HG02981 (cell line): ENCODE measurements around the gene SULT1C3.

Experiments
- ATAC-seq: cut with Tn5 transposase; IDR thresholded peaks from one replicate; pipeline ENCODE4 v1.9.1; 2021; ENCODE audit warnings: mild to moderate bottlenecking, moderate library complexity; ENCODE audit not compliant: unreplicated experiment

Gene SULT1C3

DNA sequence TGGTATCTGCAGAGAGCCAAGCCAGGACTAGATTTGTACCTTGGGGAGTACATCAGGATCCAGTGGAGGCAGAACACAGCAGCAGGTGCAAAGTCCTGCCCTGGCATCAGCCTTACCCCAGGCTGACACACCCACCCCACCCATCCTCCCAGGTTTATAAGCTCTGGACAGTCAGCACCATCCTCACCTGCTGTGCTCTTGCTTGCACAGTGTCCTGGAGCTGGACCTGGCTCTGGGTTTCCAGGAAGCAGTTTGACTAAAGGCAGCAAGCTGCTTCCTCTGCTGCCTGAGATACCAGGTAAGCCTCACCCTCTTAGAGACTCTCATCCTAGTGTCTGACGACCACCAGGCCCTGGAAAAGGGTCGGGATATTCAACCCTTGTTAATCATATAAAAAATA is at the start of gene SULT1C3:
TSS of gene SULT1C3 (plus strand) at position 183 of the 400 bp plus-strand sequence. CDS start 7,227 bp downstream, outside the sequence.
- ATAC-seq, result no peak

DNA sequence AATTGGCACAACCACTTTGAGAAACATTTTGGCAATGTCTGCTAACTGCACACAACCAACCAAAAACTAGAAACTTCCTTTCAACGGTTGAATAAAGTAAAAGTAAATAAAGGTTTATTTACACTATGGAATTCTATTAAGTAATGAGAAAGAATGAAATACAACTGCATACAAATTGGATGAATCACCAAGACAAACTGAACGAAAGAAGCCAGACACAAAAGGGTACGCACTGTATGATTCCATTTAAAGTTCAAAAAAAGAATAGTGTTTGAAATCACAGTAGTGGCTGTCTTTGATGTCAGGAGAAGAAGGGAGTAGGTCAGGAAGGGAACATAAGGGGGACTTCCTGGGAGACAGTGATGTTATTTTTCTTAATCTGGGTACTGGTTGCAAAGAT is 46.5 kb upstream of the SULT1C3 start:
- no peak for ATAC-seq

DNA sequence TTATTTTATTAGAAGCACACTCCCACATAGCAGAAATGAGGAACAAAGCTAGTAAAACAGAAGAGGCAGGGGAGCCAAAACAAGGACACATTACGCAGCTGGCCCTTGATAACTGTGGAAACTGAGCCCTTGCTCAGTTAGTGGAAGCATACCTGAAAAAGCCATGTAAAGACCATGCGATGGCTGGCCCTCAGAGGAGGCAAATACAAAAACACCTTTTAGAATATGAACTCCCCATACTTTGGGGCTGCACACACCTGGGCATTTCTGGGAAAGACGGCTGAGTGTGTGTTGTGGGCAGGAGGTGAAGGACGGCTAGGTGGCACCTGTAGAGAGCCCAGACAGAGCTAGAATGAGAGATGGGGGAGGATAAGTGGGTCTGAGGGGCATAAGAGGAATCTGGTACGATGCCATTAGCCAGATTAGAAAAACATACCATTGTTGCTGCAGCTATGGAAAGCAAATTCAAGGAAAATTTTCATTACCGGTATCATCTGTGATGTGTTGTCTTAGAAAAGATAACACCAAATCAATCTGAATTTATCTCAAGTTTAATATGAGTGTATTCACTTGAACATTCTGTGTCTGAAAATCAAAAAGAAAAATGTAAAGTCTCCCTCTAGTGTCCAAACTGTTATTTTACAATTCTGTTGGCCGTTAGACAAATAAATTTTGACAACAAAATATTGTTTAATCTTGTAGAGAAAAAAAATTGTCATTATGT is 45.2 kb upstream of the SULT1C3 start:
- ATAC-seq, result no peak

DNA sequence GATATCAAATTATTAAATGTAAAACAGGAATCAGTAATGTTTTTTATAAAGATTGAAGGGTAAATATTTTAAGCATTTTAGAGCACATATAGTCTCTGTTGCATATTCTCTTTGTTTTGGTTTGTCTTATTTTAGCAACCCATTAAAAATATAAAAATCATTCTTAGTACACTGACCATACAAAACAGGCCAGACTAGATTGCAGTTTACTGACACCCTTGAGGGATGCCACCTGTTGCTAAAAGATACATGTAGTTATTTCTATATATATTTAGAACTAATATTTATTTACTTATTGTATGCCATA is 44.7 kb upstream of the SULT1C3 start:
- no peak for ATAC-seq

DNA sequence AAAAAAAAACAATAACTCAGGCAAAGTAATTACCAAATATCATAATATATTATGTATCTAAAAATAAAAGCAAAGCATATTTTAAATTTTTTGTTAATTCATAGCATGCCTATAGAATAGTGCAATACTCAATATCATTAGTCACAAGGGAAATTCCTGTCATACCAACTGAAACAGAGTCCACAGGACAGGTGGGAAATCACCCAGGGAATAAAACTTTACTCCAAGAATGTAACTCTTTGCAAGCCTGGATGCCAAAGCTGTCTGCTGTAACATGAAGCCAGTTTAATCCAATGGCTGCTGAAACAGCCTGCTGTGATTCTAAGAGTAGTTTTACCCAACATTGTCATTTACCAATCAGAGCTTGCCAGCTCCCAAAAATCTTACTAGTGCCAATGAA is 40.0 kb upstream of the SULT1C3 start:
- no peak for ATAC-seq

DNA sequence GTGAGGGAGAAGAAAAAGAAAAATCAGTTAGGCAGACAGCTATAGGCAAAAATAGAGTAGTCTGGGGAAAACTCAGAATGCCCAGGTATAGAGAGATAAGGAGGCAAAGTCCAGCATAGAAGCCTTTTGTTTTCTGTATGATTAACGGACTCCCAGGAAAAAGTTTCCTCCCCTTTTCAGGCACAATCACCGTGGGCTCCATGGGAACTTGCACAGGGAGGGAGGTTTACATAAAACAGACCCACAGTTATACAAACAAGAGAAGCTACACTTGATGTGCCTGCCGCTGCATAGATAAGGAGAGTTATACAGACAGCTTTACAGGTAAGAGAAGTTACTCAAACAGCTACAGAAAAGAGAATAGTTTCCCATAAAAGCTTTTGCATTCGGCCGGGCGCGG is 39.2 kb upstream of the SULT1C3 start:
- no peak for ATAC-seq

DNA sequence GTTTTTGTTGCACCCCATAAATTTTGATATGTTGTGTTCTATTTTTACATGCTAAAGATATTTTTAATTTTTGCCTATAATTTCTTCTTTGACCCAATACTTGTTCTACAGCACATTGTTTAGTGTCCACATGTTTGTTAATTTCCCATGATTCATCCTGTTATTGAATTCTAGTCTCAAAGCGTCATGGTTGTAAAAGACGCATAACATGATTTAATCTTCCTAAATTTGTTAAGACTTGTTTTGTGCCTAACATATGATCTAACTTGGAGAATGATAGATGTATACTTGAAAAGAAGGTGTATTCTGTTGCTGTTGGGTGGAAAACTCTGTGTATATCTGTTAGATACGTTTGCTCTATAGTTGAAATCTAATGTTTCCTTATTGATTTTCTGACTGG is 27.1 kb upstream of the SULT1C3 start:
- no peak for ATAC-seq

DNA sequence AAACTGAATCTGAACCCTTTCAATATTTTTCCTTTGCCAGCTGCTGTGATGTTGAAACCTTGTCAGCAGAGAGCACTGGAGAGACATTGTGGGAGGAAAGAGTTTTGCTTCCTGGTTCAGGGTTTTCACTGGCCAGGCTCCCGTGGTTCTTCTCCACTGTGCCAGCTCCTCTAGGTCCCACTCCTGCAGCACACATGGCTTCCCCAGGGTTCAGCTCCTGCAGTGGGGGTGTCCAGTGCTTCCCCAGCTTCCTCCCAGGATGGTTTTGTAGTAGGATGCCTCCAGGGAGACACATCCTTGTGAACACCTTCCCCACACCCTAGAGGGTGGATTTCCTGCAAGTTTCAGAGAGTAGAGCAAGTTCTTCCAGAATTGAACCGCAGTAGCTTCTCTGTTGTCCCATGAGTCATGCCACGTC is 24.0 kb upstream of the SULT1C3 start:
- peak; percentile 48 for ATAC-seq

DNA sequence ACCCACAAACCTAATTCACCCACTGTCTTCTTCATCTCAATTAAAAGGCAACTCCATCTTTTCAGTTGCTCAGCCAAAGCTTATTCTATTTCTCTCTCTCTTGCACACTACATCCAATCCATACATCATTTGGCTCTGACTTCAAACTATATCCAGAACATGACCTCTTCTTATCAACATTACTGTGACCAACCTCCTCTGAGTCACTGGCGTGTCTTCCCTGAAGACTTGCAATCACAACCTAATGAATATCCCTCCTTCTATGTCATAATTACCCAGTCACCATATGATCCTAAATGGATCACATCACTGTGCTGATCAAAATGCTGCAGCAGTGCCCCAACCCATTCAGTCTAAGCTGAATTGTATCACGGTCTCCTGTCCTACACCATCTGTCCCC is 22.6 kb upstream of the SULT1C3 start:
- ATAC-seq, result no peak

DNA sequence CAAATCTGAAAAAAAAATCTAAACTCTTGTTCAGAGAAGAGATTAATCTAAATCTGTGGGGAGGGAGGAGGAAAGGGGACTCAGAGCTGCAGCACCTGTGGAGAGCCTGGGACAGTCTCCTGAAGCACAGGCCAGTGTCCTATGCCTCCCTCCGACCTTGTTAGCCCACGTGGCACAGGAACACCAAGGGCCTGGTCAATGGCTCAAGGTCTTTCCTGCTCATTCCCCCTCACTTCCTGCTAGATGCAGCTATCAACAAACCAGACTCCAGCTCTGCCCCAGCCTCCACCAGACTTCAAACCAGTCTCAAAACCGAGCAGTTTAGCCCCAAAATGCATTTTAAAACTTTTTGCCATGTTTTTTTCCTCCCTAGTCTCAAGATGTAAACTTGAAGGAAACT is 20.1 kb upstream of the SULT1C3 start:
- ATAC-seq, result no peak

DNA sequence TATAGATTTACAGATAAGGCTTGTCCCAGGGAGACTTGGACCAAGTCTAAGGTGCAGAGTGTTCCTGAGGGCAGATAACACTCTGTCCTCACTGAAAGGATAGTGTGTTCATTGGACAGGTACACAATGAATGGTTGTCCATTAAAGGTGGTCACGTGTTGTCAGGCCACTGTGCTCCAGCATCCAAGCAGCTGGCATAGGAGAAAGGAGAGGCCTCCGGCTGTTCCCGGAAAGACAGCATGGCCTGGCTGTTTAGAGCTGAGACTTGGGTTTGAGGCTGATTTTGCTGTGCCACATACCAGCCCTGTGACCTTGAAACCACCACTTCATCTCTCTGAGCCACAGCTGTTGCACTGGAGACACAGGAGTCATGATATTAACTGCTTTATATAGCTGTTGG is 19.6 kb upstream of the SULT1C3 start:
- ATAC-seq, result no peak

DNA sequence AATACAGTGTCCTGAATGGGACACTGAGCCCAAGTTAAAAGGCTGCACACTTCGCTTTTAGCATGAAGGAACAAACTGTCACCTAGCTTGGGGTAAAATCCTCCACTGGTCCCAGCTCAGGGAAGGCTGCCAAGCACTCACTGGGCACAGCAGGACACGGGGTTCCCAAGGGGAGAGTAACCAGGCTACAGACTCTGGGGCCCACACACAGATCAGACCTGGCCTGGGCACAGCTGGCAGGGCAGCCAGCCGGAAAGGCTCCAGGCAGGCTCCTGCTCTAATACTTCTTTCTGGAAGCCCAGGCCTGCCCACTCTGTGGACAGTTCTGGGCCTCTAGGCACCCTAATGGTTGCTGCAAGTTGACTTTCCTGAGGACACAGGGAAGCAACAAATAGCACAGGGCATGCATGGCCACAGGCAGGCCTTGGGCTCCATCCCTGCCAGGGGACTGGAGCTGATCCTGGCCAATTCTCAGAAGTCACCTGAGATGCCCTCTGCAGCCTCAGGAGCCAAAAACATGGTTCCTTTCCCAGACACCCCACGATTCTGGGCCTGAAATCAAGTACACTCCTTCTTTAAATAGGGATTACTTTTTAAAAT is 18.7 kb upstream of the SULT1C3 start:
- ATAC-seq, result no peak

DNA sequence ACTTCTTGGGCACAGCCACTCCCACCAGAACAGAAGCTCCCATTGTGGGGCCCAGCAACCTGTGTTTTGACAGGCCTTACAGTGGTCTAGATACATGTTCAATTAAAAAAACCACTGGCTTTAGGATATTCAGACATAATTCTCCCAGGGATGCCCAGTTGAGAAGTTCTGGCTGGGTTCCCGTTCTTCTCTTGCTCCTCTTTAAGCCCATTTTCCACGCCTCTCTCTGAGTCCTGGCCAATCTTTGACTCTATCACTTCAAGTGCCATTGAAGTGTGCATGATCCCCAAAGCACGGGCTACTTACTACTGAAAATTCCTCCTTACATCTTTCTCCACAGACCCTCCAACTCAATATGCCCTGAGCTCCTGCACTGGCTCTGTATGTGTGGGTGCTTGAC is 17.5 kb upstream of the SULT1C3 start:
- no peak for ATAC-seq

DNA sequence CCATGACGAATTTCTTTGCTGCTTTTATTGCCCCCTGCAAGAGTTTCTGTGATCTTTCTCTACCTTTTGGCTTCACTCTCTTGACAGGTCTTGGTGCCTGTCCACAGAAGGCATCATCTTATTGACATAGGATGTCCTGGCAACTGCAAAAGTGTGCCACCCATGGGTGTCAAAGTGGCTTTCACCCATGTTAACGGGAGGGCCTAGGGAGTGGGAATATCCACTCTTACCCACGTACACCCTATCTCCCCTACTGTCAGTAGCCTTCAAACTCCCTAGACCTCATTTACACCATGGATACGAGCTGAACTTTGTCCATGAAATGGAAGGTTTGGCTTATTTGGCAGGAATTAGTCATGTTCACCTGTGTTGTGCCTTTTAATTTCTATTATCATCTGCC is 16.2 kb upstream of the SULT1C3 start:
- ATAC-seq, result no peak

DNA sequence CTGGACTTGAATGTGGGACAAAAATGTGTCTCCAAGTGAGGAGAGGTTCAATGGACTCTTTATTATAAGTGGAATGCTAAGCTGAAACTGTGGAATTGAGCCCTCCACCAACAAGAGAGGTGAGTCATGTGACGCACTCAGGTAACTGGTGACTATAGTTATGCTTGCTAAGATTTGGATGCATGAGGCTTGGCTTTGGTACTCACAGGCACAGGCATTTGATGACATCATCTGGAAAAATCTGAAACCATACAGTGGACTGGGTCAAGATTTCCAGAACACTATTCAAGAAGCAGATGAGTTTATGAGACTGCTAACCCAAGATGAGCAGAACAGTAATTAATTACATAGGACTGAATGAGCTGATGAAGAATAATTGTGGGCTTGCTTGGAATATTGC is 15.7 kb upstream of the SULT1C3 start:
- ATAC-seq, result no peak

DNA sequence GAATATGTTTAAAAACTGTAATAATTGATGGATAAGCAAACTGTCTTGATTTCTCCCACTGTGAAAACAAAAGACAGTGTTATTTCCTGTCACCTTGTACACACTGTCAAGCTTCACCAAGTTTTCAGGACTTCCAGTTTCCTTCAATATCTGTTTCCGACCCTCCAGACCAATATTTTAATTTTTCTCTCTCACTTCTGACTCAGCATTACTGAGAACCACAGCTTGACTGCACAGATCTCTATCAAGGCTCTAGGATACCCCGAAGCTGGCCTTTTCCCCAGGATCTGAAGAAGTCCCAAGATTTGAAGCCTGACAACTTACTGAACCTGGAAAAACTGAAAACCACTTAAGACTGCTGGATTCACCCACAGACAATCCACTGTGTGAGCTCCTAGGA is 13.2 kb upstream of the SULT1C3 start:
- ATAC-seq, result no peak

DNA sequence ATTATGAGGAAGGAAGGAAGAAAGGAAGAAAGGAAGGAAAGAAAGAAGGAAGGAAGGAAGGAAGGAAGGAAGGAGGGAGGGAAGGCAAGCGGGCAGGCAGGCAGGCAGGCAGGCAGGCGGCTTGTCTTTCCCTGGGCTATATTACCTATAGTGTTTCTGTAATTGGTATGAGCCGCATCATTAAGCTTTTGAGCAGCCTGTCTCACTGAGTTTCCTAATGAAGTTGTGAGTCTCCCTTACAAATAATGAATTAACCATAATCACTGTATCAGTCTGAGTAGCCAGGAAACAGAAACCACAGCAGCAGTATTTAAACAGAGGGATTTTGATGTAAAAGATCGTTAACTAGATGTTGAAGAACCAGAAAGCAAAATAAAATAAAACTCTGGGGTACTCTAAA is 11.8 kb upstream of the SULT1C3 start:
- no peak for ATAC-seq

DNA sequence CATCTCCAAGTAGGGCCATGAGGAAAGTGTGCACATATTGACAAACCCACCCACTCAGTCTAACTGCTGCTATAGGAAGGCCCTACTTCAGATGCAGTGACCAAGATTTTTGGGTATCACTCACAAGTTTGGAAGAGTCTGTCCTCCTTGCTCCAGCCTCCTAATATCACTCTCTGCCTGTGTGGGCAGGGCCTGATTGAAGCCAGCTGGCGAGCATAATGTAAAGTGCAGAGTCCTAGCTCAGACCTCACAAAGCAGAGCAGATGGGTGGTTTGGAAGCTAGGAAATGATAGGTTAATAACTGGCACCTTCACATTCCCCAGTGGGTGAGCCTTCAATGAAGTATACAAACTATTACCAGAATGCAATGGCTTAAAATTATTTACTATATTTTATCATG is 11.2 kb upstream of the SULT1C3 start:
- no peak for ATAC-seq

DNA sequence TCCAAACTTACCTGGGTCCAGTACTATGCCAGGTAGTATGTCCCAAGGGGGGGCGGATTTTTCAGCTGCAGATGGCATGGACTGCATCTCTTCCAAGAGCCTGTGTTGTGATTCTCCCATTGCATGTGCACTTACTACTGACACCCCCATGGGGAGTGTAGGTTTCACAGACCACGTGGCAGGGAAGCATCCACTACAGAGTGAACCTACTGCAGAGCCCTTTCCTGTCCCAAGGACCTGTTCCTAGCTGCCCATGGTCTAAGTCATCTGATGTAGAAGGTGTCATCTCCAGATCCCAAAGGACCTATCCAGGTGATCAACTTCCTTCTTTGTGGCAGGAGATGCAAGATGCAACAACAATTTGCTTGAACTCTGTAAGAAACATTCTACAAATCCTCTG is 9.9 kb upstream of the SULT1C3 start:
- no peak for ATAC-seq

DNA sequence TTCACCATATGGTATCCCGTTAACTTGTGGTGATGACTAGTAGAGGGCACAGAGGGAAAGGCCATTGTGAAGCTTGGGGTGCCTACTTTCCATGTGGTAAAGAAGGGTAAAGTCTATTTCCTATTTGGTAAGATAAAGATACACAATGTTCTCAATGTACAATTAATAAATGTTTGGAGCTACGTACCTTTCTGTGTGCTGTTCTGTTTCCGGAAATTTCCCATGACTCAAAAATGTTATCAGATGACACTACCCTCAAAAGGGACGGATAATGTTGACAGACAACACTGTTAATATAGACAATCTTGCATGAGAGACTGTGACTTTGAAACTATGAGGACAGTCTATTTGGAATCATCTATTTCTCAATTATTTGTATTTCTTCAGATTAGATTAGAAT is 4.2 kb upstream of the SULT1C3 start:
- ATAC-seq, result no peak

DNA sequence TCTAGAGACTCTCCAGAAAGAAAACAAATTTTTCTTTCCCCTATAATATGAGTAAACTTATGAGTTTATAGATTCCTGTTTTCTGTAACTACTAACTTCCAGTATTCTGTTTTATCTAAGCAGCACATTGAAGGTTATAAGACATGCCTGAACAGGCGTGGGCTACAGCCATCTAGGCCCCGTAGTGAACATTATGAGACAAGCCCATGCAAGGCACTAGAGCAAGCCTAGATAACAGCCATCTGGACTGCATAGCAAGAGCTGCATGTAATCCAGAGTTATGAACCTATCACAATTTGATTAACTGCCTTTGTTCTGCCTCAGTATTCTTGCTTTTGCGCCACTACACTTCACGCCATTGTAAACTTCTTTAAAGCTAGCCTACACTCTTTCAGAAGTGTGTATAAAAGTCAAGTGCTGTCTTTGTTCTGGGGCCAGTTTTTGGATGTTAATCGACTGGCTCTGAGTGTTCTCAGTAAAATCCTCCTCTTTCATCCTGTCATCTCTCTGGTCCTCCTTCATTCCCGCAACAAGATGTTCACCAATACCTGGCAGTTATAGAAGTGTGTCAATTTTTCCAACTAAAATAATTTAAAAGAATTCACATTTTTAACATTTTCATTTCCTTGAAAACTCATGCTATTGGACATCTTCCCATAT is 3.0 kb upstream of the SULT1C3 start:
- ATAC-seq, result no peak

DNA sequence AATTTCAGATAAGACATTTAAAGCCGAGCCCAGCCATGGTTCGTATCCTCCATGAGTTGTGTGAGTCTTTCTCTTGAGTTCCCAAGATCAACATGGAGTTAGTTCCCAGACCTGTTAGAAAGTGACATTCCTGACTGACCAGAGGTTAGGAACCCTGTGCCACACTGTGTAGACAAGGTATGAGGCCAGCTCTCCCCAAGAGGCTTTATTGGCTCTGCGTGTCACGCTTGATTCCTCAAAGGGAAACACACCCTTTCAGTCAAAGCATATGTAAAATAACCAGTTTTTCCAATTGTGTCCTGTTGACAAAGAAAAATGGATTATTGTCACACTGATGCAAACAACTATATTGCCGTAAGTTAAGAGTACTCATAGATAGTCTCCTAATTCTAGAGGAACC is 1.2 kb downstream of the SULT1C3 start:
- no peak for ATAC-seq

DNA sequence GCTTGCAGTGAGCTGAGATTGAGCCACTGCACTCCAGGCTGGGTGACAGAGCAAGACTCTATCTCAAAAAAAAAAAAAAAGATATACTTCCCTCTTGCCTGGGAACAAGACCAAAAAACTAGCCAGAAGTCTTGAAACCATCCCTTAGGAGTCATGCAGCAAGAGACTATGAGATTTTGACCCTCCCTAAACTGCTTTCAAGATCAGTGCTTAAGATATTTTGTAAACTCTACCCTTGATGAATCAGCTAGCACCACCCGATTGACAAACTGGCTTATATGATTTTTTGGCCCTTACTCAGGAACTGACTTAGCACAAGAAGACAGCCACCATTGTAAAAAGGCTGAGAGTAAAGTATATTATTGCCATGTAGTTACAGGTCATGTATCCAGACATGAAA is 3.8 kb downstream of the SULT1C3 start:
- no peak for ATAC-seq
